ENCODE results near the gene PUDP.

PUDP gene

GRCh38 chrX:7147978-7148854, at the start of gene PUDP:
Gene PUDP (minus strand): TSS chrX:7148153. CDS start chrX:7148113, 40 bp downstream.
- peak within 1 kb of the TSS; percentile 87 for H3K27ac ChIP-seq
- TF ChIP-seq CTCF (conservative IDR thresholded peaks at IDR 0.05) = peak; percentile 37

GRCh38 chrX:7194606-7195005, 46.7 kb upstream of the PUDP start:
- TF ChIP-seq CTCF (conservative IDR thresholded peaks at IDR 0.05) = no peak
- H3K27ac ChIP-seq = no peak overlapping the region

- TF ChIP-seq CTCF (conservative IDR thresholded peaks at IDR 0.05) = no peak
- no peak overlapping the region for H3K27ac ChIP-seq
Observed at GRCh38 chrX:7192871-7193270, 44.9 kb upstream of the PUDP start.

- TF ChIP-seq CTCF (conservative IDR thresholded peaks at IDR 0.05) = peak; percentile 11; the same call in 1 of the 2 replicates
- no peak overlapping the region for H3K27ac ChIP-seq
Observed at GRCh38 chrX:7191681-7192110, 43.7 kb upstream of the PUDP start.

GRCh38 chrX:7190157-7190556, 42.2 kb upstream of the PUDP start:
- no peak overlapping the region for H3K27ac ChIP-seq
- TF ChIP-seq CTCF (conservative IDR thresholded peaks at IDR 0.05) = no peak; the same call in 1 of the 2 replicates

- TF ChIP-seq CTCF (conservative IDR thresholded peaks at IDR 0.05) = no peak
Observed at GRCh38 chrX:7188672-7189071, 40.7 kb upstream of the PUDP start.

GRCh38 chrX:7184816-7185215, 36.9 kb upstream of the PUDP start:
- no peak overlapping the region for H3K27ac ChIP-seq
- TF ChIP-seq CTCF (conservative IDR thresholded peaks at IDR 0.05) = no peak

More at GRCh38 chrX:7188672-7189071, 40.7 kb upstream of the PUDP start:
- H3K27ac ChIP-seq = no peak overlapping the region
